NCI-H69 (cell line): ENCODE data around the gene NPAS3.

Experiments
- DNase-seq: peaks from one replicate; lab custom pipeline; 2025; lab: John Stamatoyannopoulos, UW

NPAS3 gene

DNA sequence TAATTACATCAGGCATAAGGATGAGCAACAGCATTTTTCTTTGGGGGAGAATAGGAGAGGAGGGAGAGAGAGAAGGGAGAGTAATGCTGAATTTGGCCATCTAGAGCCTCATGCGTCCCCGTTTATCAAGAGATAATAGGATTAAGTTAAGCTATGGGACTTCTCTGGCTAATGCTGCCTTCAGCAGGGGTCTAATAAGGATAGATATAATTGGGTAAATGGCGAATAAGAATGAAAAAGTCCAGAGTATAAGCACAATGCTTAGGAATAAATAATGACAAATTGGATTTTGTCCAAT, 542.2 kb downstream of the NPAS3 start:
- DNase-seq, result no peak

DNA sequence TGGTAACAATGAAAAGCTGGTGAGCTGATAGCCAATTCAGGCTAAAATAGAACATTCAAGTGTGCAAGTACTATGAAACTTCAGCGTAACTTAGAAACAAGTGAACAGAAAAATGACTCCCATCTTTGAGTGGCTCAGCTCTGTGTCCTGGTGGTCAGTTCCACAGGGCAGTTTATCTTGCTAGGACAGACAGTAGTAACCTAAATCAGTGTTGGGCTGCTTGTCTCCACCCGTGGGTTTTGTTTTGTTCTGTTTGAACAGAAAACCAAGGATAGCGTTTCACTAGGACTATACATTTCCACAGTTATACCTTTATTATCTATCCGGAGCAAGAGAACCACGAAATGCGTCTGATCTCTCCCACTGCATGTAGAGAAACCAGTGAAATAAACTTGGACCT, 544.4 kb downstream of the NPAS3 start:
- no peak for DNase-seq

DNA sequence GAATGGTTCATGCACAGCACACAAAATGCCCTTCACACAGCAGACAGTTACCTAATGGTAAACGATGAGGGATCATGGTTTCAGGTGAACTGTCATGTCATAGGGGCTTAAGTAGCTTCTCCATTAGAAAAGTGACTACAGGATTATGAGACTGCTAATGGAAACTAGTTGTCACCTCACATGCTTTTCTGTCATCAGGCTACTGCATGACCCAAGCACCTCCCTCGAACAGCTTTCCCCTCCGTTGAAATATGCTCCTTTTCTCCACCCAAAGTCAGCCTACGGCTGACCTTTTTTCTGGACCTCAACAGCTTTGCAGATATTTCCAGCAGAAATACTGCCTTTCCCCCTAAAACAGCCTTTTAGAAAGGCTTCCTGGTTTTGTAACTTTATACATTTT, 544.9 kb downstream of the NPAS3 start:
- no peak for DNase-seq

DNA sequence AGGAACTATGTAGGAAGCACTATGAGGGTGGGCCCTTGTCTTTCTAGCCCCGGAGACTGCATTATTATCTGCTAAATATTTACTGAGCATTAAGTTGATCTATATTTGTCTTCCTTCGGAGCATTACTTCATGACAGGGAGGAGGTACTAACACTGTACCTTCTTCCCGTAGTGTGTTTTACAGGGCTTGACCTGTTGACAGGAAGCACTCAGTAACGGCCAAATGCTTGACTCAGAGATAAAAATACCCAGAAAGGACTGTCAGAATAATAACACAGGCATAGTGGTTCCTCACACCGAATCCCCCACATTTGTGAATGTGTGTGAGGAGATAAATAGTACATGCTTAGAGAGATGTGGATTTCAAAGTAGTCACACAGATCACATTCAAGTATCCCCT, 545.6 kb downstream of the NPAS3 start:
- DNase-seq, result no peak

DNA sequence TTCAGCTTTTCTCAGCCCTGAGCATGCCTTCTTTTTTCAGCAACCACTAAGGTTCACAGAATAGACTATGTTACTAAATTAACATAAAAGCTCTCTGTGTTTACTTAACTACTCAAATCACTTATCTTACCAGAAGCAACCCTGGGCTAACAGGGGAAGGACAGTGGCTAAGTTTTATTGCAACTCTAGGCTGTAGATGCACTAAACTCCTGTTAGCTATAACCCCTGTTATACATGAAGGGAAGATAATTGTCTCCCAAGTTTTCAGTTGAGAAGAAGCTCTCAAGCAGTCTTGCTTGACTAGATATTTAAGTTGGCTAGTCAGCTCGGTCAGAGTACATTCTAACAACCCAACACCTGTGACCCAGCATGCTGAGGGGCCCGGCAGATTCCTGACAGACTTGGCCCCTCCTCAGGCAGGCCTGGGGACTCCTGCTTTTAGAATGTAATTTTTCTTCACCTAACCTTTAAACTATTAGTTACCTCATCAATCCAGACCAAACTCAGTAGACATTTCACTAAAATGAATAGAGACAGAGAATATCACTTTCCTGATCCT, 547.7 kb downstream of the NPAS3 start:
- DNase-seq, result no peak

DNA sequence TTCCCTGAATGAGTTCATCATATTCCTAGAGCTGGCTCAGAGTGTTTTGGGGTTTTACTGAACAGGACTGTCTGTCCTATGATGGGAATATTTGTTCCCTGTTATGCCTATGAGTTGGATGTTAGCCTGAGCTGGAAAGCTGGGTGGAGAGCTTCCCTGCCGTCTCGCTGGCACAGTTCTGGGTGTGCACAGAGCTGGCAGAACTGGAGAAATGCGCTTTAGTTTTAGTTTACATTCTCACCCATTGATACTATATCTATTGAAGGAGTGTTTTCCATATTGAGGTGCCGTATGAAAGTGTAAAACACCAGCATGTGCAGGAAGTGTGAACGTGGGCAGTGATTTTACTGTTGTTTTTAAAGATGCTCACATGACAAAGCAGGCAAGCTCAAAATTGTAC, 549.9 kb downstream of the NPAS3 start:
- no peak for DNase-seq

DNA sequence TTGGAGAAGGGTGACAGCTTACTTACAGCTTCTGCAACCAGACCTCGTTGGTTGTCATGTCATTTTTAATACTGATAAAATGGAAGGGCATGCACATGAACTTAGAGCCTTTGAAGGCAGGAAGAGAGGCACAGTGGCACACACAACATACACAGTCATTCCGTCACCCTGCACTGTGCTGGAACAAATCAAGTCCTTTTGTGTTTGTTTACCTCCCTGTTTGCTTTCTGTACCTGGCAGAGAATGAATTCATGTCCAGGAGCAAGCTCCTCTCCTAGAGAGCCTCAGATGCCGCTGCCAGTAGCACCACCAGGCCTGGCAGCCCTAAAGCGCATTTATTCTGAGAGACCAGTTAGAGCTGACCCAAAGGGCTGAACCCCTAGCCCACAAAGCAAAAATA, 551.9 kb downstream of the NPAS3 start:
- no peak for DNase-seq

DNA sequence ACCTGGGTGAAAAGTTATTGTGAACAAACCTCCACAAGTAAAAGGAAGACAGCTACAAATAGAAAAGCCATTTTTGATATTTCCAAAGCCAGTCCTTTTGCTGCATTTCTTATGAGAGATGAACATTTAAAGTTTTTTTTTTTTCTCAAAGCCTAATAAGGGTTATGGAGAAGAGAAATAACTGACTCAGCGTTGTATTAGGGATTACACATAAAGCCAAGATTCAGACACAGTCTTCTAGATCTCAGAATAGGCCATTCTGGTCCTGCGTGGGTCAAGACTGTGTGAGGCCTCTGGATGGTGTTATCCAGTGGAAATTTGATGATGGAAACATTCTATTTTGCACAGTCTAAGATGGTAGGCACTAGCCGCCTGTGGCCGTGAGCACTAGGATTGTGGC, 552.4 kb downstream of the NPAS3 start:
- DNase-seq, result no peak

DNA sequence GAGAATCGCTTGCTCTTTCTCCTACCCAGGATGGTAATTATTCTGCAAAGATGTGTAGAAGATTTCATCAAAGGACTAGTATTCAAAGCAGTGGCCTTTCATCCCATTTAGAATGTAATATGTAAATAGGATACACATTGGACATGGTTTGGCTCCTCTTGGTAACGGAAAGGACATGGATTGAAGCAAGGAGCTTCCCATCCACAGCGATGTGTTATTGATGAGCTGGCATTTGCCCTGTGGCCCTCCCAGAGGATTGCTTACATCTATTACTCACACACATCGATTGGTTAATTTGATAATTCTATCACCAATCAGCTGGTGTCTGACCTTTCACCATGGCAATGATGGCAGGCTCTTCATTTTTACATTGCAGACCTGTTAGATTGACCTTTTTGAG, 553.8 kb downstream of the NPAS3 start:
- no peak for DNase-seq

DNA sequence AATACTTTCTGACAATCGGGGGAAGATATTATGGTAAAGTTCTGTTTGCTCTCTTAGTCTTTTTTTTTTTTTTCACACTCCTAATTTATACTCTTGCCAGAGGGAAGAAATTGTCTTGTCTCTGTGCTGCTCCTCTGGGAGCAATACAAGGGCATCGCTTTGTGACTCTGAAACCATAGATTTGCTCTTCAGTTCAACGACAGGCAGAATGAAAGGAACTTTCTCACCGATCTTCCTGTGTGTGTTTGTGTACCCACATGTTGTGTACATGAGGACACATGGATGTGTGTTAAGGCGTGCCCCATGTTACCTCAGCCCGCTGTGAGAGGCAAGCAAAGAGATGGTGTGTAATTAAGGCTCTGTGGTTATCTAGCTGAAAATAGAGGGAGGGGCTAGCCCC, 554.6 kb downstream of the NPAS3 start:
- DNase-seq, result peak; percentile 46

DNA sequence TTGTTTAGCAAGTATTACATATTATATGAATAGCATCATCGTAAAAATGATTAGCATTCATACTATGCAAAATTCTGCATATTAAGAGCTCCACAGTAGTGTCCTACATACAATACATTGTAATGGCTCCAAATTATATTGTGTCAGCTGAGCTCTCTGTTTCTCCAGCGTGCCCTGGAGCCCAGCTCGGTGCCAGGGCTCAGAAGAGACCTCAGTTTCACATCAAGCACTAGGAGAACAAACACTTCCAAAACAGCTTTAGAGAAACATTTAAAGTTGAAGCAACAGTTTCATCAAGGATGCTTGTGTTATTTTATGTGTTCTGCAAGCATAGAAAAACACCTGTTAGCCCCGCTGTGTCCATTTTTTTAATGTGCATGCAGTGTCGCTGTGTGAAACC, 555.3 kb downstream of the NPAS3 start:
- DNase-seq, result no peak

DNA sequence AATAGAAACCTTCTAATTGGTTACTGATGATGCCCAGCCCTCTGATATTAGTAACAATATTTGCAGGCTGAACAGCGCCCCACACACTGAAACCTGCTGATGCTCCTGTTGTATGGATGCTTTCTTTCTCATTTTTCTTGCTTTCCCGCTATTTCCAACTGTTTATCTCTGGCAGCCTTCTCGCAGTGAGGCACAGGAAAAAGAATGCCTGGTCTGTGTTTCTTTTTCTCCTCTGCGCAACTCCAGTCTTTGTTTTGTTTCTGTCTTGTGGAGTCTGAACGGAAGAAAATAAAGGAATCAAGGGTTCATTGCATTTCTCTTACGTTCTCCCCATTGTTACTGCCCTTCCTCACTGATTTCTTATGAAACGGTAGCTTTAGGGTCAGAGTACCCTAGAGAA, 561.0 kb downstream of the NPAS3 start:
- DNase-seq, result no peak

DNA sequence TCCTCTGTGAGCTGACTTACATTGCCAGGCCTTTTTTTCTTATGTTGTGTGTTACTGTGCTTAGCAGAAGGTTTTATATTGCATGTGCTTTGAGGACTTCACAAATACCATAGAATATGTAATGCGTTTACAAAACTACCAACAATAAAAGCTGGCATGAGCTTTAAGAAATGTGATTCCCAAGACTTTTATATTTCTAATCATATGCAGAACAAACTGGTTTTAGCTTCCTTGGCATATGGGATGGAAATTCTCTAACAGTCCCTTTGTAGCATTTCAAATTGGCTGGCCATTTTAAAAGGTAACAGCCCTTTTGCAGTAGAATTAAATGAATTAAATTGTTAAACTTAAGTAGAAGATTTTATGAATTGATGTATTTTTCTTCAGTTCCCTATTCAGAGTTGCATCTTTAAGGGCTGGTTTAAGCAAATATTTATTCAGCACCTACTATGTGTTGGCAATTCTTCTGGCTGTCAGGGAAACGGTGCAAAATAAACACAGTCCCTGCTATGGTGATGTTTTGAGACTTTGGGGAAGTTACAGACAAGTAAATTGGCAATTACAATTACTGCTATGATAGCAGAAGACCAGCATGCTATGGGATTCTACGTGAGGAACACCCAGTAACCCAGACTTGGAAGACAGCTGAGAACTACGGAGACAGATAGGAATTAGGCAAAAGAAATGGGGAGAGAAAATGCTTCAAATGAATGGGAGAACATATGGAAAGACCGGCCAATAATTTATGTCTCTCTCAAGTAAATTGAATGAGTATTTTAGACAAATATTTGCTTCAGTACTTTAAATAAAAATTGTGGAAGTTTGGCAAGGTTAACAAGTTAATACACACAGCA, 565.8 kb downstream of the NPAS3 start:
- no peak for DNase-seq

DNA sequence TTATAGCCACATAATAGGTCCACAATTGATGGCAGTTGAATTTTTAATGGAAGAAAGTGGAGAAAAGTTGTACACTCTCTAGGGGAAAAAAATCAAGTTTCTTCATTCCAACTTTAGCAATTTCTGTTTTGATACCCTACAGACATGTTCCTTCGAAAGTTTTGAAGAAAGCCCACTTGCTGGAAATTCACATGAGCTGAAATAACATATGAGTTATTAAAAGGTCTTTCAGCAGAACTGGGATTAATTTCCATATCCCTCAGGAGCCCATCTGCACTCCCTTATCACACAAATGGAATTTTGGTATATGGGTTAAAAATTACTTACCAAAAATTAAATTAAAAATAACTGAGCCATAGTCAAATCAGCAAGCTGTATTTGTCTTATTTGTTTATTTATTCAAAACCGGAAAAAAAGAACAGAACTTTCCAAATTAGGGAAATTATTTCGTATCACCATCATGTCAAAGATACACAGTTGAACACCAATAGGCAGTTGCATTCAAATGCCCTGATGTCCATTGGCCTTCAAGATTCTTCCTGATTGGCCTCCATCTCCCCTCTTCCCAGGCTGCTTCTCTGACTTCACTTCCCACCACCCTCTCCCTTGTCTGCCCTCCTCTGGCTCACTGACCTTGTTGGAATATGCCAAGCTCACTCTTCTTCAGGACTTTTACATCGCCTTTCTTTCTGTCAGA, 566.7 kb downstream of the NPAS3 start:
- DNase-seq, result no peak

DNA sequence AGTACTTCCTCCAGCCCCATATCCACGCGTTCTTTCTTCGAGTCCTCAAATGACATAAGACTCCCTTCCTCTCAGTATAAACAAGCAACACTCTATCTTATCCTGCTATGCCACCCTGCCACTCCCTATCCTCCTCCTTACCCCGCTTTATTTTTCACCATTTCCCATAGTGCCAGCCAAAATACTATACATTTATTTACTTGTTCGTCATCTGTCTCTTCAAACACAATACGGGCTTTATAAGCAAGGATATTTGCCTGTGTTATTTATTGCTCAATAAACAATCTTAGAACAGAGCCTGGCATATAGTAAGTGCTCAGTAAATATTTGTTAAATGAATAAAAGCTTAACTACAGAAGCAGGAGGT, 567.3 kb downstream of the NPAS3 start:
- peak; percentile 9 for DNase-seq

DNA sequence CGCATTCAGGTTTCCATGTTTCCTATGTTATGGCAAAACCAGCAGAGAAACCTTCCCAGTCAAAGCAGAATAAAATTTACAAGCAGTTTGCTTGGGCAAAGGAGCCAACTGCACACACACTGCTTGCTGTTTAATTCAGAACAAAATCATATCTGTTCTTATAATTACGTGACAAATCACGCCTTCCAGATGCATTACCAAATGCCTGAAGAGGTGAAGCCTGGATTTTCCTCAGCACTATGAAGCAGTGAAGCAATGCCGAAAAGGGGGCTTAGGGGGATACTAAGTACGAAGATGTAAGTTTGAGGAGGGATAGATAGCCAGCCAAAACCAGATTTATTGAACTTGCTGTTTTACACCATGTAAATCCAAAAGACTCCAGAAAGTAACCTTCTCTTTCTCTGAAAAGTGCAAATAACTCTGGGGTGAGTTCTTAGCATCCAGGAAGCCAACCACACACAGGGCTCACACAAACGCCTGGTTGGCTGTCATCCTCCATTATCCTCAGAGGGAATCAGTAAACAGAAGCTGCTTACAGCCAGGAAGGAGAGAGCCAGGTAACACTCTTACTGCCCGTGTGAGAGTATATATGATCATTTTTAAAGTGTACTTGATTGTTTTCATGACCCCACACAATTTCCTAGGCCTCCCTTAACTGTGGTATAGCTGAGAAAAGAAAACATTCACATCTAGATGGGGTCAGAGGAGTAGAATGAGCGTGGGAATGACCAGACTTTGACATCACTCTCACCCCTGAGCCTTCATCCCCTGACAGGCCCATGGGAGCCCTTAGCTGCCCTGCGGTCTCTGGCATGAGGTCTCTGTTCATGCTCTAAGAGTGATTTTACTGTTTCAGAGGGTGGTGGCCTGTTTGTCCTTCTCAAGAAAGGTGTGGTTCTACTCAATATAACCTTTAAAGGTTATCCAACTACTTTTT, 569.7 kb downstream of the NPAS3 start:
- no peak for DNase-seq

DNA sequence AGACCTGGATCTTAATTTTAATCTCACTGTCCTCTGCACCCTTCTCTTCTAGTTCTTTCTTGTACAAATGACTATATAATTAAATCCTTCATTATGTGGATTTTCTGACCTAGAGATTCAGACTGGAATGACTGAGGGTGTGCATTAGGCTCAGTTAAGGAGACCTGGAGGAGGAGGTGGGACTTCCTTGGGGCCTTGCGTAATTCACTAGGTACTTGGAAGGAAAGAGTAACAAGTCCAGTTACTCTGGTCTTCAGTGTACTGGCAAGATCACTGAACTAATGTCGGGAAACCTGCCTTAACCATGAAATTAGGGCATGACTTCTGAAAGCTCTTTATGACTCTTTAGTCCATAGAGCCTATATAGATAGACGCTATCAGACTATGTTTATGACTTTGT, 570.8 kb downstream of the NPAS3 start:
- no peak for DNase-seq

DNA sequence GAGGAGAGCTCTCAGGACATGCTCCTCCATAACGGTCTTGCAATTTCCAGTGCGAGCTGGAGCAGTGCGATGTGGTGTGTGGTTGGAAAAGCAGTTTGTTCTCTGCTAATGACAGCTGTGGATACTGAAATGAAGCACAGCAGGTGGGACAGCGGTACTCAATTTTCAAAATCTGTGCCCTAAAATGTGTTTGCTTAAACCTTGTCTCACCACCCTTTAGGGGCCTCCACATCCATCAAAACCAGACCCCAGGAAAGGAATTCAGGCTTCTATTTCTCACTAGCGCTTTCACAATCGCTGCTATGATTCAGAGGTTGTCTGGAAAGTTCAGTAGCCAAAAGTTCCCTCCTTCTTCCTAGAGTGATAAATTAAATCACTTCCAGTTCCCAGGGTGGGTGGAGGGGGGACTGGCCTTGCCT, 571.4 kb downstream of the NPAS3 start:
- peak; percentile 22 for DNase-seq

DNA sequence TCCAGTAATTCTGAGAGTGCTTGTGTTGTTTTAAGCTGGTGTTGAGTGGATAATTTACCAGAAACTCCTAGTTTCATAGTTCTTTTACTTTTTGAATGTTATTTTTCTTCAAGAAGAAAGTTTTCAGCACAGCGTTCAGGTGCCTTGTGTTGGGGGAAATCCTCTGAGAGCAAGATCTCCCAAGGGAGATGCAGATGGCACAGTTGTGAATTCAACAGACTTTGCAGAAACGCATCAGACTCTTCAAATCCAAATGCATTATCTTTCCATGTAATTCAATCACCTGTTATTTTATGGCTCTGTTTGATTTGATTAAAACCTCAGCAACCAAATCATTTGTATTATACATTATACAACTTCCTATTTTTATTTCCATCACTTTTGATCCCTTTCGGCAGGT, 572.3 kb downstream of the NPAS3 start:
- DNase-seq, result no peak

DNA sequence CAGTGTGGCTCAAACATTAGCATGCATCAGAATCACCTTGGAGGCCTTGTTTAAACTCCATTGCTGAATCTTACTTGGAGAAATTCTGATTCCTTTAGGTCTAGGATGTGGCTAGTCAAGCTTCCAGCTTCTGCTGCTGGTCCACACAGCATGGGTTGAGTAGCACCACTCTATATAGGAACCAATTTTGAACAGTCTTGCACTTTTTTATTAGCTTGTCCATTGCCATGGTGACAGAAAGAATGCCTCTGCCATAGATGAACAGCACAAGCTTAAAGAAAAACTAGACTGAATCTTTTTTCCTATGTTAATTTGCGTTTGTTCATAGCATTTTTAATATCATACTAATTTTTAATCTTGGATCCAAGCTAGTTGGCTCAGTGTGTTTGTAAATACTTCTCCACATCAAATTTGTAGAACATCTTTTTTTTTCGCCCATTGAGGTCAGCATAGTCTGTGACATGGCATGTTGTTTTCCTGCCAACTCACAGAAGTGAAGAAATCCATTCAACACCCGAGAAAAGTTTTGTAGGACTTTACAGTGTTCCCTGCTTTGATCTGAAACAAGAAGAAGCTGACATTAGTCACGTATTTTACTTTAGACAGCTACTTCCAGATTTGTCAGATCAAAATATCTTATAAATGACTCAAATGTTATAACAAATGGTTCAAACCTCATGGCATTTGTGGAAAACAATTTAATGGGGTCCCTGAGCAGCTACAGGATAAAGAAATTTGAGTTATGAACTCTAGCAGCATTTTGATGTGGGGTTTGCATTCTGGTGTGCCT, 573.4 kb downstream of the NPAS3 start:
- DNase-seq, result no peak

DNA sequence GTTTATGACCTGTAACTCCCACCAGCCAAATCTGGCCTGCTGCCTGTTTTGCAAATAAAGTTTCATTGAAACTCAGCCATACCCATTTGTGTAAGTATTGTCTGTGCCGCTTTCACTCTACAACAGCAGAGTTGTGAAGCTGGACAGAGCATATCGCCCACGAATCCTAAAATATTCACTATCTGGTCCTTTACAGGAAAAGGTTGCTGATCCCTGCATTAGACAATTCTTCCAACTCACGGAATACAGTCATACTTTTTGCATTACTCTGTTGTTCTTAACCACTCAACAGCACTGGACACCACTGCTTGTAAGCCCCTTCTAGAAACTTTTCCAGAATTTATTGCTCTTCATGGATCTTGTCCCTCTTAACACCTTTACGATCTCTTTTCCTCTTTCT, 576.8 kb downstream of the NPAS3 start:
- no peak for DNase-seq

DNA sequence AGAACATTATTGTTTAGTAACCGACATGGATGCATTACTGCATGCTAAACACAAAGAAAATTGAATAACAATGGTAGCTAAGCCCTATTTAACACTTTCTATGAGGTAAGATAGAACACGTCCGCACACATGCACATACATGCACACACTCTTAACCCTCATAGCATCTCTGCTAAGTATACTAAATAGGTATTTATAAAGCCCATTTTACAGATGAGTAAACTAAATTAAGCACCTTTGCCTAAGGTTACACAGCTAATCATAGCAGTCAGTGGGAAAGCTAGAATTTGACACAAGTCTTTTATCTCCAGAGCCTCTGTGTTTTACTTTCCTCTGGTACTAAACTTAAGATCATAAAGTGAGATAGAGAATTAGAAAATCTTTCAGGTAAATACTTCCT, 577.2 kb downstream of the NPAS3 start:
- no peak for DNase-seq
